PC-9 (cell line): ENCODE results near the gene MGLL. TPM values are rescaled to one million over a fixed set of nuclear protein-coding genes. Genes with fewer than 3 reads are reported as not detected.

ENCODE experiments used
- BruUV-seq: library from RNA; stranded (reverse); fragments of 400-500 nt; replicated peaks from 2 replicates; lab custom pipeline; 2021; lab: Mats Ljungman, UMichigan
- CTCF ChIA-PET: fragments of 300-600 bp; sonication (Branson Sonifier 250); formaldehyde crosslinking; loops from one replicate; lab custom pipeline; 2022; ENCODE audit warnings: antibody characterized with exemption; lab: Charles Lee
- POLR2A ChIA-PET: fragments of 300-600 bp; sonication (Branson Sonifier 250); formaldehyde crosslinking; loops from one replicate; lab custom pipeline; 2022; ENCODE audit warnings: antibody characterized with exemption; ENCODE audit not compliant: unreplicated experiment; lab: Charles Lee
- DNase-seq, 2 experiments: peaks; one replicate each; pipeline versions ENCODE4 v3.0.0 to v3.0.0-alpha.2; 2015 to 2022; ENCODE audit warnings: mixed read lengths in 1 of 2
- H2AFZ ChIP-seq: fragments of 200-600 bp; sonication (generic); 2 replicates; pipeline ENCODE4 v1.8.1; 2017; ENCODE audit warnings: antibody characterized with exemption
- H3F3A ChIP-seq: fragments of 200-600 bp; sonication (generic); 2 replicates; pipeline ENCODE4 v1.8.1; 2017; ENCODE audit warnings: antibody characterized with exemption, mild to moderate bottlenecking, low read depth; ENCODE audit not compliant: insufficient read depth
- H3K27ac ChIP-seq: fragments of 200-600 bp; sonication (generic); 2 replicates; pipeline ENCODE4 v1.6.1; 2016; ENCODE audit warnings: mixed run types
- H3K27me3 ChIP-seq: fragments of 200-600 bp; sonication (generic); 2 replicates; pipeline ENCODE4 v1.6.1; 2016; ENCODE audit warnings: low read depth, mixed run types; ENCODE audit not compliant: insufficient read depth
- H3K36me3 ChIP-seq: fragments of 200-600 bp; sonication (generic); 2 replicates; pipeline ENCODE4 v1.6.1; 2016; ENCODE audit warnings: low read depth, mixed run types
- H3K4me1 ChIP-seq: fragments of 200-600 bp; sonication (generic); replicated peaks from 2 replicates; pipeline ENCODE4 v1.6.1; 2016; ENCODE audit warnings: mixed run types; ENCODE audit not compliant: insufficient read depth
- H3K4me2 ChIP-seq: fragments of 200-600 bp; sonication (generic); 2 replicates; pipeline ENCODE4 v1.6.1; 2017; ENCODE audit warnings: mixed run types
- H3K4me3 ChIP-seq: fragments of 200-600 bp; sonication (generic); 2 replicates; pipeline ENCODE4 v1.6.1; 2016; ENCODE audit warnings: mixed run types
- H3K79me2 ChIP-seq: fragments of 200-600 bp; sonication (generic); 2 replicates; pipeline ENCODE4 v1.6.1; 2017; ENCODE audit warnings: low read depth, mixed run types
- H3K9me2 ChIP-seq: fragments of 200-600 bp; sonication (generic); 2 replicates; pipeline ENCODE4 v1.8.1; 2017; ENCODE audit warnings: mild to moderate bottlenecking; ENCODE audit not compliant: insufficient read depth
- H3K9me3 ChIP-seq: fragments of 200-600 bp; sonication (generic); 2 replicates; pipeline ENCODE4 v1.8.1; 2016; ENCODE audit warnings: low read depth; ENCODE audit not compliant: insufficient read depth
- H4K20me1 ChIP-seq: fragments of 200-600 bp; sonication (generic); 2 replicates; pipeline ENCODE4 v1.8.1; 2017; ENCODE audit not compliant: insufficient read depth
- EZH2 ChIP-seq: fragments of 200-600 bp; sonication (generic); IDR thresholded peaks from 2 replicates; pipeline ENCODE4 v1.8.0; 2017; ENCODE audit warnings: antibody characterized with exemption, low read depth
- intact Hi-C: fragments of 100-400 bp; cut with micrococcal nuclease; formaldehyde crosslinking; loops from one replicate; pipeline ENCODE4 v1.10.0; 2022; ENCODE audit not compliant: unreplicated experiment
- total RNA-seq: library from RNA; stranded (reverse); gene quantifications from 2 replicates; pipeline ENCODE4 v1.2.3, GENCODE V29; 2021
- TF ChIP-seq, protein P1 (sequence below): fragments of 200-600 bp; sonication (generic); conservative IDR thresholded peaks from 2 replicates; pipeline ENCODE4 v1.6.1; 2017; ENCODE audit warnings: mixed run types, antibody characterized with exemption, mild to moderate bottlenecking, moderate library complexity

The MGLL gene
- total RNA-seq, 1 experiment from 2014 or later, result 30.7 TPM

DNA sequence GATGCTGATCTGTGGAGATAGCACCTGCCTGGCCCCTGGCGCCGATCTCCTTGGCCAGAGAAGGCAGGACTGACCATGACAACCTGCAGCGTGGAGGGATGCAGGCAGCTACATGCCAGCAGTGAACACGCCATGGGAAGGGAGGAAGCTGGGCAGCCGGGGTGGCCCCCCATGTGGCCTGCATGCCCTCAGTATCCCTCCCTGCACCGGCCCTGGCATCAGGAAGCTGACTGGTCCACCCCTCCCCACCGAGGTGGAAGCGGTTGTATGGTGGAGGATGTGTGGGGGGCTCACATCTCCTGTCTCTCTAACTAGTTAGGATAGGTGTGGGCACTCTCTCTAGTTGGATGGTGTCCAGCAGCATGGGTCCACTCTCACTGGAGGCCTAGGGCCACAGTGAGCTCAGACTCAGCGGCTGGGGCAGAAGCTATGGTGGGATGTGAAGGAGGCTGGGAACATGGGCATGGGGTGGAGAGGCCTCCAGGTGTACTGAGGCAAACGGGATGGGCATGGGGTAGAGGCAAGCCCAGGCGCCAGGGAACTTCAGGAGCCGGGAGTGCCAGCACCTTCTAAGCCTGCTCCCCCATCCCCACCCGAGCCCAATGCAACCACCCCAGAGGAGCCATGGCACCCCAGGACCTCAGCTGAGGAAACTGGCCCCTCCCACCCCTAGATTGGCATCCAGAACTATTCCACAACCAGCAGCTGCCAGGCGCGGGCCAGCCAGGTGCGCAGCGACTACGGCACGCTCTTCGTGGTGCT, 151.4 kb downstream of the MGLL start:
- H3K36me3 ChIP-seq, result no peaks in the 10 kb centered on the region
- intact Hi-C loops, result loop anchor here (5.0 to 10.0 kb wide), 2 partner anchors 76 to 1384 kb away; no protein-coding TSS in a partner anchor
- H3K27me3 ChIP-seq, result no peaks in the 10 kb centered on the region
- POLR2A ChIA-PET, result no interaction called here
- H2AFZ ChIP-seq, result no peak overlapping the region
- BruUV-seq, result no TSS peak
- H3K9me3 ChIP-seq, result no peaks in the 10 kb centered on the region
- TF ChIP-seq, protein P1, sequence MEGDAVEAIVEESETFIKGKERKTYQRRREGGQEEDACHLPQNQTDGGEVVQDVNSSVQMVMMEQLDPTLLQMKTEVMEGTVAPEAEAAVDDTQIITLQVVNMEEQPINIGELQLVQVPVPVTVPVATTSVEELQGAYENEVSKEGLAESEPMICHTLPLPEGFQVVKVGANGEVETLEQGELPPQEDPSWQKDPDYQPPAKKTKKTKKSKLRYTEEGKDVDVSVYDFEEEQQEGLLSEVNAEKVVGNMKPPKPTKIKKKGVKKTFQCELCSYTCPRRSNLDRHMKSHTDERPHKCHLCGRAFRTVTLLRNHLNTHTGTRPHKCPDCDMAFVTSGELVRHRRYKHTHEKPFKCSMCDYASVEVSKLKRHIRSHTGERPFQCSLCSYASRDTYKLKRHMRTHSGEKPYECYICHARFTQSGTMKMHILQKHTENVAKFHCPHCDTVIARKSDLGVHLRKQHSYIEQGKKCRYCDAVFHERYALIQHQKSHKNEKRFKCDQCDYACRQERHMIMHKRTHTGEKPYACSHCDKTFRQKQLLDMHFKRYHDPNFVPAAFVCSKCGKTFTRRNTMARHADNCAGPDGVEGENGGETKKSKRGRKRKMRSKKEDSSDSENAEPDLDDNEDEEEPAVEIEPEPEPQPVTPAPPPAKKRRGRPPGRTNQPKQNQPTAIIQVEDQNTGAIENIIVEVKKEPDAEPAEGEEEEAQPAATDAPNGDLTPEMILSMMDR, result no peak
- no peak for TF ChIP-seq EZH2
- H3K79me2 ChIP-seq, result no peaks in the 10 kb centered on the region
- DNase-seq, result no peak
- H3K4me1 ChIP-seq, result peaks cover 7% of the 10 kb centered on the region; the same call in 1 of the 2 replicates
- H3F3A ChIP-seq, result no peaks in the 10 kb centered on the region
- no peak overlapping the region for H3K27ac ChIP-seq
- no peaks in the 10 kb centered on the region for H4K20me1 ChIP-seq
- H3K9me2 ChIP-seq, result no peaks in the 10 kb centered on the region
- peak overlapping the region; percentile 99 for H3K4me2 ChIP-seq
- no peak overlapping the region for H3K4me3 ChIP-seq
- CTCF ChIA-PET, result no interaction called here

DNA sequence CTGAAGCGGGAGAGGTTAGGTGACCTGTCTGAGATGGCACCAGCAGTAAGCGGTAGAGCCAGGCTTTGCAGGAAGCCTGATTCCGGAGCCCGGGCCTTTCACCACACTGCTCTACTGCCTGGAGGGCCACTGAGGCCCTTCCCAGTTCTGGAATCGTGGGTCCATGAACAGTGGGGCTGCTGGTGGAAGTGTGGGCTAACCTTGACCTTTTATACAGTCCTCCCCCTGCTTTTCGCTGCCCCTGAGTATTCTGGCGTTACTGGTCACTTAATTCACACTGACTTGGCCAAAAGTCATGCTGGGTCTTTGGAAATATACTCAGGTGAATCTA, 152.1 kb downstream of the MGLL start:
- Histone ChIP-seq H3K27ac (no peak overlapping the region), H3K9me2 (no peaks in the 10 kb centered on the region), H3K4me3 (no peak overlapping the region), H3K27me3 (no peaks in the 10 kb centered on the region), H2AFZ (no peak overlapping the region), H3K4me2 (no peak overlapping the region), H3K36me3 (no peaks in the 10 kb centered on the region), H3K9me3 (no peaks in the 10 kb centered on the region), H3K79me2 (no peaks in the 10 kb centered on the region), H3K4me1 (peaks cover 7% of the 10 kb centered on the region; the same call in 1 of the 2 replicates), H3F3A (no peaks in the 10 kb centered on the region), H4K20me1 (no peaks in the 10 kb centered on the region)
- DNase-seq, result no peak
- intact Hi-C loops, result loop anchor here (5.0 to 10.0 kb wide), 2 partner anchors 77 to 1385 kb away; no protein-coding TSS in a partner anchor
- POLR2A ChIA-PET, result no interaction called here
- no peak for TF ChIP-seq EZH2
- TF ChIP-seq, protein P1, result no peak
- CTCF ChIA-PET, result no interaction called here
- no TSS peak for BruUV-seq

DNA sequence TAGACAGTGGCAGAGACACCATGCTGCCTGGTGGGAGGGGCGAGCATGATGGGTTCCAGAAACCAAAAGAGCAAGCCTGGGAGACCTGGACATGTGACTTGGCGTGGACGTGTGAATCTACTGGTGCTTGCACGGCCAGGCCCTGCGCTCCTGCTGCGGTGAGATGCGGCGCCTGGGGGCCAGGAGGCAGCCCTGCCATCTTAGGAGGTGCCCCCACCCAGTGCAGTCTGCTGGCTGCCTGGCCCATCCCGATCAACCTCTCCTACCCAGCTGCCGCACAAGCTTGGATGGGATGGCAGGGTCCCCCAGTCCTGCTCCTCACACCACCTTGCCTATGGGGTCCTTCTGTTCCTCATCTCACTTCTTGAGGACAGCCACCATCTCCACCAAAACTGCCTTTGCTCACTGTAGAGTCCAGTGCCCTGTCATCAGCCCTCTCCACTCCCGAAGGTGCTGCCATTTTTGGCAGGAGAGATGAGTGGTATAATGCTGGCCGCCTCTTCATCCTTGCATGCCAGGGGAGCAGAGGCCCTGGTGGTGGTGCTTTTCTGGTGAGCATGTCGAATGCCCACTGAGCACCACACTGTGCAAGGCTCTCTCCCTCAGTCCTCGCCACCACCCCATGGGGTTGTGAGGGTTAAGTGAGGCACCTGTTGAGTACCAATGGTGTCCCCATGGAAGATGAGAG, 152.6 kb downstream of the MGLL start:
- Histone ChIP-seq H3K9me2 (no peaks in the 10 kb centered on the region), H3F3A (no peaks in the 10 kb centered on the region), H3K9me3 (no peaks in the 10 kb centered on the region), H3K4me3 (no peak overlapping the region), H3K79me2 (no peaks in the 10 kb centered on the region), H2AFZ (no peak overlapping the region), H4K20me1 (no peaks in the 10 kb centered on the region), H3K27ac (no peak overlapping the region), H3K36me3 (no peaks in the 10 kb centered on the region), H3K4me1 (peaks cover 7% of the 10 kb centered on the region; the same call in 1 of the 2 replicates), H3K27me3 (no peaks in the 10 kb centered on the region), H3K4me2 (no peak overlapping the region)
- BruUV-seq, result no TSS peak
- intact Hi-C loops, result loop anchor here (5.0 to 10.0 kb wide), 2 partner anchors 78 to 1385 kb away; no protein-coding TSS in a partner anchor
- DNase-seq, result no peak
- TF ChIP-seq, protein P1, result no peak
- no peak for TF ChIP-seq EZH2
- ChIA-PET POLR2A (no interaction called here), CTCF (no interaction called here)
